SK-N-SH (cell line): ENCODE measurements around the gene TICRR. TPM values are rescaled to one million over a fixed set of nuclear protein-coding genes. Genes with fewer than 3 reads are reported as not detected.

Source experiments
- CTCF ChIA-PET: fragments of 300-600, 350-600 bp; formaldehyde crosslinking; extraction: SDS; loops from one replicate; lab custom pipeline; 2021; lab: Yijun Ruan, JAX
- POLR2A ChIA-PET: fragments of 350-600 bp; sonication (Branson Sonifier 250); formaldehyde crosslinking; extraction: SDS; loops from one replicate; lab custom pipeline; 2020; ENCODE audit warnings: antibody characterized with exemption, inconsistent platforms; lab: Yijun Ruan, JAX
- DNase-seq: peaks from one replicate; pipeline ENCODE4 v3.0.0; 2012
- H2AFZ ChIP-seq: fragments of 200-600 bp; sonication (generic); 2 replicates; pipeline ENCODE4 v1.8.1; 2016; ENCODE audit warnings: antibody characterized with exemption, mild to moderate bottlenecking, low read depth
- H3F3A ChIP-seq: fragments of 200-600 bp; sonication (generic); replicated peaks from 2 replicates; pipeline ENCODE3; 2016; ENCODE audit warnings: antibody characterized with exemption, mild to moderate bottlenecking; ENCODE audit not compliant: insufficient read depth
- H3K27ac ChIP-seq, 2 experiments: fragments of 200-500 bp in 1 of 2; fragments of 200-600 bp in 1 of 2; sonication (Bioruptor generic) in 1 of 2; sonication (generic), shearing (Covaris generic) in 1 of 2; 2 replicates each; pipeline versions ENCODE4 v1.5.1 to v1.6.1; 2014 to 2016; ENCODE audit warnings: low read depth in 2 of 2, inconsistent platforms in 1 of 2, low read length in 1 of 2, mild to moderate bottlenecking in 1 of 2, mixed read lengths in 1 of 2
- H3K27me3 ChIP-seq: fragments of 200-600 bp; sonication (generic), shearing (Covaris generic); 2 replicates; pipeline ENCODE4 v1.6.1; 2016; ENCODE audit warnings: mixed run types; ENCODE audit not compliant: insufficient read depth
- H3K36me3 ChIP-seq, 2 experiments: fragments of 200-500 bp in 1 of 2; fragments of 200-600 bp in 1 of 2; sonication (Bioruptor generic) in 1 of 2; sonication (generic) in 1 of 2; replicated peaks in 1 of 2; 2 replicates each; pipeline versions ENCODE3 to v1.5.1; 2014 to 2016; ENCODE audit warnings: low read length in 1 of 2, mild to moderate bottlenecking in 1 of 2; ENCODE audit not compliant: insufficient read depth in 2 of 2, control insufficient read depth in 1 of 2
- H3K4me1 ChIP-seq, 2 experiments: fragments of 200-500 bp in 1 of 2; fragments of 200-600 bp in 1 of 2; sonication (Bioruptor generic) in 1 of 2; sonication (generic), shearing (Covaris generic) in 1 of 2; 2 replicates each; pipeline versions ENCODE4 v1.5.1 to v1.6.1; 2014 to 2016; ENCODE audit warnings: low read depth in 1 of 2, low read length in 1 of 2, mixed run types in 1 of 2; ENCODE audit not compliant: insufficient read depth in 2 of 2, control insufficient read depth in 1 of 2
- H3K4me2 ChIP-seq: fragments of 200-600 bp; sonication (generic), shearing (Covaris generic); 2 replicates; pipeline ENCODE4 v1.6.1; 2017; ENCODE audit warnings: mixed run types
- H3K4me3 ChIP-seq, 2 experiments: fragments of 200-500 bp in 1 of 2; fragments of 200-600 bp in 1 of 2; sonication (Bioruptor generic) in 1 of 2; sonication (generic), shearing (Covaris generic) in 1 of 2; 2 replicates each; pipeline versions ENCODE4 v1.5.1 to v1.8.1; 2014 to 2016; ENCODE audit warnings: low read depth in 2 of 2, inconsistent platforms in 1 of 2, low read length in 1 of 2, mild to moderate bottlenecking in 1 of 2, mixed read lengths in 1 of 2, moderate library complexity in 1 of 2
- H3K79me2 ChIP-seq: fragments of 200-600 bp; sonication (generic); 2 replicates; pipeline ENCODE4 v1.8.1; 2017; ENCODE audit warnings: mild to moderate bottlenecking; ENCODE audit not compliant: insufficient read depth
- H3K9ac ChIP-seq: fragments of 200-600 bp; sonication (generic); 2 replicates; pipeline ENCODE4 v1.6.1; 2017; ENCODE audit warnings: mixed run types
- H3K9me2 ChIP-seq: fragments of 200-600 bp; sonication (generic); 2 replicates; pipeline ENCODE4 v1.6.1; 2017; ENCODE audit warnings: mixed run types
- H3K9me3 ChIP-seq: fragments of 200-600 bp; sonication (generic); 2 replicates; pipeline ENCODE4 v1.6.1; 2017; ENCODE audit warnings: mixed run types, mild to moderate bottlenecking, moderate library complexity
- H4K20me1 ChIP-seq: fragments of 200-600 bp; sonication (generic); 2 replicates; pipeline ENCODE4 v1.6.1; 2017; ENCODE audit warnings: mild to moderate bottlenecking, mixed run types; ENCODE audit not compliant: insufficient read depth
- CHD2 ChIP-seq: fragments of 150-350 bp; IDR thresholded peaks from 2 replicates; pipeline ENCODE4 v1.6.1; 2018; ENCODE audit warnings: low read length; ENCODE audit not compliant: partially characterized antibody
- EZH2phosphoT487 ChIP-seq: fragments of 200-600 bp; sonication (generic); IDR thresholded peaks from 2 replicates; pipeline ENCODE4 v1.6.1; 2017; ENCODE audit warnings: low read depth, mixed run types, mild to moderate bottlenecking, antibody characterized with exemption, moderate library complexity, borderline replicate concordance
- FOSL2 ChIP-seq: IDR thresholded peaks from 2 replicates; pipeline ENCODE4 v1.4.0; 2012; ENCODE audit warnings: low read depth, mild to moderate bottlenecking, moderate library complexity, borderline replicate concordance
- FOXJ3 ChIP-seq: sonication (generic); formaldehyde crosslinking; IDR thresholded peaks from 2 replicates; pipeline ENCODE4 v1.5.1; 2020; ENCODE audit warnings: mild to moderate bottlenecking, missing genetic modification reagents
- GABPA ChIP-seq: IDR thresholded peaks from 2 replicates; pipeline ENCODE4 v1.4.0; 2012; ENCODE audit warnings: low read depth, mild to moderate bottlenecking
- GATA2 ChIP-seq: sonication (generic); formaldehyde crosslinking; IDR thresholded peaks from 2 replicates; pipeline ENCODE4 v1.5.0; 2020; ENCODE audit warnings: mild to moderate bottlenecking, missing genetic modification reagents
- IRF3 ChIP-seq: fragments of 150-350 bp; IDR thresholded peaks from 2 replicates; pipeline ENCODE4 v1.6.1; 2016; ENCODE audit warnings: mild to moderate bottlenecking, low read depth, low read length
- MEF2A ChIP-seq: IDR thresholded peaks from 2 replicates; pipeline ENCODE4 v1.4.0; 2012; ENCODE audit warnings: low read depth, borderline replicate concordance
- NRF1 ChIP-seq: IDR thresholded peaks from 2 replicates; pipeline ENCODE4 v1.6.1; 2012; ENCODE audit warnings: low read depth, mild to moderate bottlenecking, low read length
- RCOR1 ChIP-seq: fragments of 150-350 bp; IDR thresholded peaks from 2 replicates; pipeline ENCODE4 v1.6.1; 2017; ENCODE audit warnings: antibody characterized with exemption, low read length
- RFX5 ChIP-seq: IDR thresholded peaks from 2 replicates; pipeline ENCODE4 v1.6.1; 2012; ENCODE audit warnings: mild to moderate bottlenecking, improper control_type of control experiment, low read length
- RXRA ChIP-seq: IDR thresholded peaks from 2 replicates; pipeline ENCODE4 v1.4.0; 2012; ENCODE audit warnings: low read depth, mild to moderate bottlenecking, borderline replicate concordance
- SMC3 ChIP-seq: IDR thresholded peaks from 2 replicates; pipeline ENCODE4 v1.6.1; 2012; ENCODE audit warnings: low read depth, low read length, improper control_type of control experiment
- TEAD4 ChIP-seq: IDR thresholded peaks from 2 replicates; pipeline ENCODE4 v1.4.0; 2012; ENCODE audit warnings: mild to moderate bottlenecking, borderline replicate concordance; ENCODE audit not compliant: insufficient read depth
- WGBS: methylation state at CpG from one replicate; pipeline ENCODE4 v1.1.6; 2017; ENCODE audit warnings: low lambda C conversion rate; 5-methylcytosine and 5-hydroxymethylcytosine counted together
- polyA plus RNA-seq, 3 experiments: library from polyadenylated mRNA; depleted of rRNA; stranded (reverse); fragments of >200 nt; gene quantifications; 2 replicates each; pipeline ENCODE4 v1.2.3, GENCODE V29; 2012
- TF ChIP-seq, protein P1 (sequence below): fragments of 150-350 bp; IDR thresholded peaks from 2 replicates; pipeline ENCODE4 v1.6.1; 2017; ENCODE audit warnings: antibody characterized with exemption, low read length, low read depth, borderline replicate concordance

The TICRR gene
- polyA plus RNA-seq, 1 of the 3 experiments (the other 2 are of a cell fraction) = 3.2 TPM

- no peaks in the 10 kb centered on the region for H3K4me1 ChIP-seq
- CTCF ChIA-PET = interaction anchor here (3.1 kb wide), 1 partner anchor 14 kb away, joined by 10 read pairs; no protein-coding TSS in a partner anchor
- POLR2A ChIA-PET = interaction anchor here (1.3 kb wide), 1 partner anchor 9 kb away, joined by 5 read pairs; no protein-coding TSS in a partner anchor
- H3K9me3 ChIP-seq = no peaks in the 10 kb centered on the region
- H3K4me3 ChIP-seq = no peak overlapping the region
- no peaks in the 10 kb centered on the region for H3K27me3 ChIP-seq
- no peak overlapping the region for H3K4me2 ChIP-seq
- peaks cover 27 to 52% of the 10 kb centered on the region in 2 experiments for H3K36me3 ChIP-seq
- no peak overlapping the region; a peak in 1 of 4 replicates for H3K27ac ChIP-seq
- H3F3A ChIP-seq = no peaks in the 10 kb centered on the region
- no peak overlapping the region for H3K9ac ChIP-seq
- WGBS = 99% methylated on average over 14 of the region's 18 CpGs
- peak; percentile 14 for DNase-seq
- TF ChIP-seq GATA2 (CRISPR knock-in tag) (no peak), SMC3 (no peak), GABPA (no peak), IRF3 (no peak), MEF2A (no peak), EZH2phosphoT487 (no peak), CHD2 (no peak), RCOR1 (no peak), RFX5 (no peak), TEAD4 (no peak), RXRA (no peak)
- H2AFZ ChIP-seq = no peak overlapping the region
- H3K9me2 ChIP-seq = no peaks in the 10 kb centered on the region
- H4K20me1 ChIP-seq = no peaks in the 10 kb centered on the region
- H3K79me2 ChIP-seq = no peaks in the 10 kb centered on the region
These were observed 57.5 kb downstream of the TICRR start for GRCh38 chr15:89632563-89633430.

- no peak overlapping the region for H3K9ac ChIP-seq
- no peak overlapping the region for H3K27ac ChIP-seq
- no peaks in the 10 kb centered on the region for H3K9me2 ChIP-seq
- ChIA-PET POLR2A (interaction anchor here (1.3 kb wide), 1 partner anchor 9 kb away, joined by 5 read pairs; no protein-coding TSS in a partner anchor), CTCF (interaction anchor here (3.1 kb wide), 1 partner anchor 14 kb away, joined by 10 read pairs; no protein-coding TSS in a partner anchor)
- no peak for TF ChIP-seq FOSL2
- no peak for TF ChIP-seq NRF1
- TF ChIP-seq FOXJ3 (CRISPR knock-in tag) = no peak
- TF ChIP-seq, protein P1, sequence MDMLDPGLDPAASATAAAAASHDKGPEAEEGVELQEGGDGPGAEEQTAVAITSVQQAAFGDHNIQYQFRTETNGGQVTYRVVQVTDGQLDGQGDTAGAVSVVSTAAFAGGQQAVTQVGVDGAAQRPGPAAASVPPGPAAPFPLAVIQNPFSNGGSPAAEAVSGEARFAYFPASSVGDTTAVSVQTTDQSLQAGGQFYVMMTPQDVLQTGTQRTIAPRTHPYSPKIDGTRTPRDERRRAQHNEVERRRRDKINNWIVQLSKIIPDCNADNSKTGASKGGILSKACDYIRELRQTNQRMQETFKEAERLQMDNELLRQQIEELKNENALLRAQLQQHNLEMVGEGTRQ = no peak
- TF ChIP-seq RXRA = no peak
- TF ChIP-seq GABPA = no peak
- no peaks in the 10 kb centered on the region for H4K20me1 ChIP-seq
- no peak overlapping the region for H2AFZ ChIP-seq
- H3K36me3 ChIP-seq = peaks cover 23 to 44% of the 10 kb centered on the region in 2 experiments
- H3K4me3 ChIP-seq = no peak overlapping the region
- no peak overlapping the region for H3K4me2 ChIP-seq
- no peaks in the 10 kb centered on the region for H3K9me3 ChIP-seq
- 93% methylated on average over 19 of the region's 23 CpGs for WGBS
- H3F3A ChIP-seq = no peaks in the 10 kb centered on the region
- no peaks in the 10 kb centered on the region for H3K4me1 ChIP-seq
- H3K79me2 ChIP-seq = no peaks in the 10 kb centered on the region
- no peak for DNase-seq
- no peaks in the 10 kb centered on the region for H3K27me3 ChIP-seq
These were observed 58.3 kb downstream of the TICRR start for GRCh38 chr15:89633585-89633984.
